Kidney epithelial cell (primary cell): ENCODE data around the gene HCFC1. TPM values are rescaled to one million over a fixed set of nuclear protein-coding genes. Genes with fewer than 3 reads are reported as not detected.

ENCODE experiments used
- DNase-seq: peaks from one replicate; pipeline ENCODE4 v3.0.0-alpha.2; 2010; ENCODE audit warnings: low read depth
- H3K27me3 ChIP-seq: 2 replicates; pipeline ENCODE4 v1.6.0; 2011; ENCODE audit warnings: low read length; ENCODE audit not compliant: control insufficient read depth, insufficient read depth
- H3K36me3 ChIP-seq: 2 replicates; pipeline ENCODE4 v1.5.1; 2011; ENCODE audit warnings: low read length; ENCODE audit not compliant: control insufficient read depth, insufficient read depth
- H3K4me3 ChIP-seq: 2 replicates; pipeline ENCODE4 v1.5.1; 2011; ENCODE audit warnings: low read depth, mild to moderate bottlenecking, control low read depth, low read length
- total RNA-seq: library from RNA; depleted of rRNA; stranded (reverse); fragments of >200 nt; gene quantifications from 2 replicates; pipeline ENCODE4 v1.2.3, GENCODE V29; 2015
- TF ChIP-seq, protein P1 (sequence below): IDR thresholded peaks from 2 replicates; pipeline ENCODE4 v1.5.1; 2011; ENCODE audit warnings: mild to moderate bottlenecking, moderate library complexity, low read length, control low read depth, inconsistent platforms; ENCODE audit not compliant: insufficient read depth, poor library complexity, severe bottlenecking

The HCFC1 gene
- total RNA-seq, 1 donor from 2014 or later, result 56.2 TPM

DNA sequence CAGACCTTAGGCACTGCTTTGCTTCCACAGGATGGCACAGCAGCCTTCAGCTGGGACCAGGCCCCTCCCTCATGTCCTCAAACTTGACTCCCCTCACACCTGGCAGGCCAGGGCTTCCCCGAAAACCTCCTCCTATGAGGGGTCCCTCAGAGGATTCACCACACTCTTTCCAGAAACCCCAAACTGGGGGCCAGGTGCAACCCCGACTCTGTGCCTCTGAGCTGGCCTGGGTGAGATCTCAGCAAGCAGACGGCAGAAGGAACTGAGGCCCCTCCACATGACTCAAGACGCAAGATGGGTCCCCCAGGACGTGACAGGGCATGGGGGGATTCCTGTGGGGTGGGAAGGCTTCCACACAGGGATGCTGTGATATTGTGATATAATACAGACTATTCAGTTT, 6.2 kb downstream of the HCFC1 start:
- Histone ChIP-seq H3K4me3 (no peak overlapping the region), H3K27me3 (no peaks in the 10 kb centered on the region), H3K36me3 (peaks cover 2% of the 10 kb centered on the region)
- no peak for DNase-seq
- TF ChIP-seq, protein P1, sequence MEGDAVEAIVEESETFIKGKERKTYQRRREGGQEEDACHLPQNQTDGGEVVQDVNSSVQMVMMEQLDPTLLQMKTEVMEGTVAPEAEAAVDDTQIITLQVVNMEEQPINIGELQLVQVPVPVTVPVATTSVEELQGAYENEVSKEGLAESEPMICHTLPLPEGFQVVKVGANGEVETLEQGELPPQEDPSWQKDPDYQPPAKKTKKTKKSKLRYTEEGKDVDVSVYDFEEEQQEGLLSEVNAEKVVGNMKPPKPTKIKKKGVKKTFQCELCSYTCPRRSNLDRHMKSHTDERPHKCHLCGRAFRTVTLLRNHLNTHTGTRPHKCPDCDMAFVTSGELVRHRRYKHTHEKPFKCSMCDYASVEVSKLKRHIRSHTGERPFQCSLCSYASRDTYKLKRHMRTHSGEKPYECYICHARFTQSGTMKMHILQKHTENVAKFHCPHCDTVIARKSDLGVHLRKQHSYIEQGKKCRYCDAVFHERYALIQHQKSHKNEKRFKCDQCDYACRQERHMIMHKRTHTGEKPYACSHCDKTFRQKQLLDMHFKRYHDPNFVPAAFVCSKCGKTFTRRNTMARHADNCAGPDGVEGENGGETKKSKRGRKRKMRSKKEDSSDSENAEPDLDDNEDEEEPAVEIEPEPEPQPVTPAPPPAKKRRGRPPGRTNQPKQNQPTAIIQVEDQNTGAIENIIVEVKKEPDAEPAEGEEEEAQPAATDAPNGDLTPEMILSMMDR, result no peak

GRCh38 chrX:153964105-153964504, 7.5 kb downstream of the HCFC1 start:
- TF ChIP-seq, protein P1, result no peak
- no peak for DNase-seq
- peaks cover 2% of the 10 kb centered on the region for H3K36me3 ChIP-seq

GRCh38 chrX:153963546-153963945, 8.1 kb downstream of the HCFC1 start:
- H3K36me3 ChIP-seq, result peaks cover 2% of the 10 kb centered on the region
- H3K4me3 ChIP-seq, result no peak overlapping the region
- TF ChIP-seq, protein P1, result no peak
- no peak for DNase-seq
- H3K27me3 ChIP-seq, result no peaks in the 10 kb centered on the region

More at GRCh38 chrX:153964105-153964504, 7.5 kb downstream of the HCFC1 start:
- Histone ChIP-seq H3K4me3 (no peak overlapping the region), H3K27me3 (no peaks in the 10 kb centered on the region)

GRCh38 chrX:153961292-153961691, 10.3 kb downstream of the HCFC1 start:
- TF ChIP-seq, protein P1, result no peak
- no peak for DNase-seq
- no peaks in the 10 kb centered on the region for H3K27me3 ChIP-seq
- no peak overlapping the region for H3K4me3 ChIP-seq
- H3K36me3 ChIP-seq, result peaks cover 6% of the 10 kb centered on the region

DNA sequence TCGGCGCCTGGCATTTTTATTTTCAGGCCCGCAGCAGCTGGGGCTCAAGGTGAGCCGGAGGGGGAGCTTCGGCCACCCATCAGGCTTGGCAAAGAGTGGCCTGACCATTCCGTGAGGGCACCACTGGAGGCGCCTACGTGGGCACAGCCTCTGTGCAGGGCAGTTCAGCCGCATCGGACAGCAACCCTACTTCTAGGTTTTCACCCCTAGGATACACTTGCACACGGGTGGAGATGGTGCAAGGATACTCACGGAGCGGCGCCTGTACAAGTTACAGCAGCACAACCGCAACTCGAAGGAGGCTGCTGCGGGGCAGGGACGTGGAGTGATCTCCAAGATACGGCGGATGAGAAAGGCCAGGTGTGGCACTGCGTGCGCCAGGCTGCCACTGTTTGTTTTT, 10.8 kb downstream of the HCFC1 start:
- H3K36me3 ChIP-seq, result peaks cover 6% of the 10 kb centered on the region
- H3K4me3 ChIP-seq, result no peak overlapping the region
- TF ChIP-seq, protein P1, result no peak
- DNase-seq, result no peak
- no peaks in the 10 kb centered on the region for H3K27me3 ChIP-seq

DNA sequence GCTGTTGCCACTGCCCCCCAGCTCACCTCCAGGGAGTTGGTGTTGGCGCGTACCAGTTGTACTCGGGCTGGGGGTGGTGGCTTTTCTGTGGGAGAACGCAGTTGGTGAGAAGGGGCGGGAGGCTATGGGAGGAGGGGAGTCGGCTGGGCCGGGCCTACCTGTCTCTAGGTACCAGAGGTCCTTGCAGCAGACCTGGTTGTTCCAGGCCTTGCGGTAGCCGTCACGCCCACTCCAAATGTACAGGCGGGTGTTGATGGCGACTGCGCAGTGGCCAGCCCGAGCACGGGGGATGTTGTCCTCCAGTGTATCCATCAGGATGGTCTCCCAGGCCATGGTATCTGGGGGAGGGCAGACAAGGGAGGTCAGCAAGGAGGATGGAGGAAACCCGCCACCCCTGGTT, 11.5 kb downstream of the HCFC1 start:
- peaks cover 6% of the 10 kb centered on the region for H3K36me3 ChIP-seq
- no peak overlapping the region for H3K4me3 ChIP-seq
- DNase-seq, result no peak
- no peaks in the 10 kb centered on the region for H3K27me3 ChIP-seq
- TF ChIP-seq, protein P1, result no peak
